Testis (tissue), 2 donors: ENCODE measurements around the gene PUM2.

ENCODE experiments used
- CTCF ChIP-seq, 3 experiments: fragments of 450-650 bp in 2 of 3; fragments of 200-600 bp in 1 of 3; sonication (generic) in 1 of 3; IDR thresholded peaks; one replicate each; pipeline ENCODE4 v1.5.1; 2016 to 2019; ENCODE audit warnings: antibody characterized with exemption in 3 of 3, mild to moderate bottlenecking in 2 of 3, moderate library complexity in 1 of 3
- POLR2A ChIP-seq: fragments of 450-650 bp; IDR thresholded peaks from one replicate; pipeline ENCODE4 v1.6.1; 2017; ENCODE audit warnings: antibody characterized with exemption, mild to moderate bottlenecking, moderate library complexity

GRCh38 chr2:20222769-20223406, 127.8 kb downstream of the PUM2 start:
- no peak for TF ChIP-seq POLR2A
- no peak for TF ChIP-seq CTCF (IDR thresholded peaks at IDR 0.05)
